Kidney (tissue), 22 donors: ENCODE measurements around the gene PYGM. TPM values are rescaled to one million over a fixed set of nuclear protein-coding genes. Genes with fewer than 3 reads are reported as not detected.

Experiments used
- DNase-seq, 5 donors: peaks; one replicate each; pipeline ENCODE4 v3.0.0-alpha.2; 2013 to 2020
- FAIRE-seq: peaks from 2 replicates; lab custom pipeline; 2012; peaks lifted over from hg19 to GRCh38; lab: Jason Lieb, UNC
- H3K27ac ChIP-seq, 2 donors: one replicate each; pipeline ENCODE4 v1.7.0; 2013; ENCODE audit warnings: low read depth in 2 of 2, low read length in 2 of 2, inconsistent platforms in 1 of 2
- H3K27me3 ChIP-seq: one replicate; pipeline ENCODE4 v1.7.1; 2013; ENCODE audit warnings: low read length, inconsistent platforms; ENCODE audit not compliant: control insufficient read depth, insufficient read depth
- H3K36me3 ChIP-seq, 3 donors: one replicate each; pipeline versions ENCODE4 v1.7.0 to v1.7.1; 2013; ENCODE audit warnings: low read length in 3 of 3, control low read depth in 1 of 3, inconsistent platforms in 1 of 3; ENCODE audit not compliant: insufficient read depth in 3 of 3, control insufficient read depth in 2 of 3
- H3K4me1 ChIP-seq, 3 donors: one replicate each; pipeline versions ENCODE4 v1.7.0 to v1.7.1; 2013; ENCODE audit warnings: low read length in 3 of 3, inconsistent platforms in 1 of 3, low read depth in 1 of 3; ENCODE audit not compliant: control insufficient read depth in 2 of 3, insufficient read depth in 2 of 3
- H3K4me3 ChIP-seq, 3 donors: one replicate each; pipeline versions ENCODE4 v1.7.0 to v1.8.1; 2013; ENCODE audit warnings: low read length in 3 of 3, control low read depth in 1 of 3, inconsistent platforms in 1 of 3
- H3K9ac ChIP-seq, 3 donors: one replicate each; pipeline versions ENCODE4 v1.7.0 to v1.7.1; 2013; ENCODE audit warnings: low read length in 3 of 3, control low read depth in 1 of 3, inconsistent platforms in 1 of 3
- H3K9me3 ChIP-seq, 3 donors: one replicate each; pipeline versions ENCODE4 v1.7.0 to v1.7.1; 2013; ENCODE audit warnings: low read length in 3 of 3, control low read depth in 1 of 3, inconsistent platforms in 1 of 3; ENCODE audit not compliant: control insufficient read depth in 2 of 3, insufficient read depth in 1 of 3
- intact Hi-C: fragments of 100-400 bp; cut with DNase I; formaldehyde crosslinking; loops from one replicate; pipeline ENCODE4 v1.11.1; 2022
- long read RNA-seq, 10 donors: library from polyadenylated mRNA in 1 of 10; unstranded in 1 of 10; transcript quantifications; one replicate each; pipeline ENCODE4 v2.0.0 and lab custom pipeline, GENCODE V29; 2021 to 2026
- polyA plus RNA-seq: library from polyadenylated mRNA; stranded (reverse); fragments of 350-450 nt; fragmentation: Illumina TruSeq; extraction: RNeasy Lipid Tissue Mini Kit (QIAGEN cat#74804); gene quantifications from one replicate; pipeline ENCODE4 v1.2.3, GENCODE V29; 2014; ENCODE audit warnings: low read depth, low replicate concordance; ENCODE audit not compliant: insufficient read depth
- total RNA-seq: library from RNA; stranded (reverse); fragmentation: NEBNext Ultra II Directional; extraction: Animal tissue kit (Norgen Biotek cat#: 25700); gene quantifications from one replicate; pipeline ENCODE4 v1.2.1, GENCODE V29; 2021
- TF ChIP-seq, protein P1 (sequence below): IDR thresholded peaks from 3 replicates; pipeline ENCODE4 v1.5.1; 2012; ENCODE audit warnings: mild to moderate bottlenecking, moderate library complexity, borderline replicate concordance; ENCODE audit not compliant: insufficient read depth; ENCODE audit errors: extremely low read depth
- donor health status: control.
- donor health status: control.
- donor health status: control.
- donor health status: control.
- donor health status: control.
- donor health status: DM: yes; HTN: yes; CAD: no.
- donor health status: Normal renal cell carcinoma (clear cell type).

PYGM gene
- total RNA-seq (8.6 TPM), polyA plus RNA-seq (2.5 TPM)
- long read RNA-seq, donor 1, result 0 reads
- long read RNA-seq, donor 2, result 0 reads
- long read RNA-seq, donor 3, result 0 reads
- long read RNA-seq, donor 4, result 0 reads
- long read RNA-seq, donor 5, result 0 reads
- long read RNA-seq, donor 6, result 0 reads
- long read RNA-seq, donor 7, partial matches to known transcripts, result 5 of 6 reads
- long read RNA-seq, donor 7, other reads (novel, unspliced or antisense), result 0 of 6 reads
- long read RNA-seq, donor 8, result 0 reads
- long read RNA-seq, donor 9, result 0 reads
- long read RNA-seq, donor 10, result 0 reads

DNA sequence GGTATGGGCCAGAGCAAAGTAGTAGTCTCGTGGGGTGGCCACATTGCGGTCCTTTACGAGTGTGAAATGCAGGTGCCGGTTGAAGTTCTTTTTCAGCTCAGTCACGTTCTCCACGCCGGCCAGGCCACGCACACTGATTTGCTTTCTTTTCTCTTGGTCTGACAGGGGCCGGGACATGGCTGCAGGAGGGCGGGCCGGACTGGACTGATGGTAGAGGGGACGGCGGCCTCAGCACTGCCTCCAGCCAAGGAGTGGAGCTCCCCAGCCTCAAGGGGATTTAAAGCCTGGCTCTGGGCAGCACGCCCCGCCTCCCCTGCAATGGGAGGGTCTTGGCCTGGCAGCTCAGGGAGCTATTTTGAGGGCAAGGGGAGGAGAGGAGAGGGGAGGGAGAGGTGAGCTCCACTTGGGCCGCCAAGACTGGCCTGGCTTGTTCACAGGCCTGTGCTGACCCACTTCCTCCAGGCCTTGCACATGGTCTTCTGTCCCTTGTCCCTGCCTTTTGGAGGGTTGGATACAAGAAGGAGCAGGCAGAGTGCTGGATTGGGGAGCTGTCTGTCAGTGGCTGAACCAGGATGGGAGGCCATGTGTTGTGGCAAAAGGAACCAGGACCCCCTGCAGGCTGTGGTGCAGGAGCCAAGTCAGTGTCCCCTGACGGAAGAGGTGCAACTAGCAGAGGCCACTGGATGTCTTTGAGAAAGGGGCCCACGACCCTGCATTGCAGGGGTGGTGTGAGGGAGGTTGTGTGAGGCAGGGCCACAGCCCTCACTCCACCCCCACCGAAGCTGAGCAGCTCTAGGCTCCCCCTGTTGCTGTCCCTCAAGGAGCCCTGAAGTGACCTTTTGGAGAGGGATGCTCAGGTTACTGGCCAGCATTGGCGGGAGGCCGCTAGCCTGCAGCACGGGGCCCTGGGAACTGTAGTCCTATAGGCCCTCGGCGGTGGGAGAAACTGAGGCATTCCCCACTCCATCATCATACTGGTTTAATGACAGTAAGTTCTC lies at the start of gene PYGM:
Gene PYGM, minus strand, starts transcription at position 253 of the 998 bp plus-strand sequence. Its CDS starts 76 bp downstream, at position 177.
- Histone ChIP-seq H3K4me3 (no peak within 1 kb of the TSS), H3K27ac (no peak within 1 kb of the TSS), H3K36me3 (peaks cover 3 to 18% (median 11%) of the 10 kb centered on the region in 3 donors), H3K9me3 (no peaks in the 10 kb centered on the region), H3K27me3 (no peaks in the 10 kb centered on the region), H3K9ac (no peak within 1 kb of the TSS), H3K4me1 (peaks cover 3 to 46% (median 30%) of the 10 kb centered on the region in 3 donors)
- intact Hi-C loops, result no loop called here
- DNase-seq, result peak; percentile 65 to 96 (median 82)
- no peak for FAIRE-seq
- TF ChIP-seq, protein P1, sequence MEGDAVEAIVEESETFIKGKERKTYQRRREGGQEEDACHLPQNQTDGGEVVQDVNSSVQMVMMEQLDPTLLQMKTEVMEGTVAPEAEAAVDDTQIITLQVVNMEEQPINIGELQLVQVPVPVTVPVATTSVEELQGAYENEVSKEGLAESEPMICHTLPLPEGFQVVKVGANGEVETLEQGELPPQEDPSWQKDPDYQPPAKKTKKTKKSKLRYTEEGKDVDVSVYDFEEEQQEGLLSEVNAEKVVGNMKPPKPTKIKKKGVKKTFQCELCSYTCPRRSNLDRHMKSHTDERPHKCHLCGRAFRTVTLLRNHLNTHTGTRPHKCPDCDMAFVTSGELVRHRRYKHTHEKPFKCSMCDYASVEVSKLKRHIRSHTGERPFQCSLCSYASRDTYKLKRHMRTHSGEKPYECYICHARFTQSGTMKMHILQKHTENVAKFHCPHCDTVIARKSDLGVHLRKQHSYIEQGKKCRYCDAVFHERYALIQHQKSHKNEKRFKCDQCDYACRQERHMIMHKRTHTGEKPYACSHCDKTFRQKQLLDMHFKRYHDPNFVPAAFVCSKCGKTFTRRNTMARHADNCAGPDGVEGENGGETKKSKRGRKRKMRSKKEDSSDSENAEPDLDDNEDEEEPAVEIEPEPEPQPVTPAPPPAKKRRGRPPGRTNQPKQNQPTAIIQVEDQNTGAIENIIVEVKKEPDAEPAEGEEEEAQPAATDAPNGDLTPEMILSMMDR, result no peak

DNA sequence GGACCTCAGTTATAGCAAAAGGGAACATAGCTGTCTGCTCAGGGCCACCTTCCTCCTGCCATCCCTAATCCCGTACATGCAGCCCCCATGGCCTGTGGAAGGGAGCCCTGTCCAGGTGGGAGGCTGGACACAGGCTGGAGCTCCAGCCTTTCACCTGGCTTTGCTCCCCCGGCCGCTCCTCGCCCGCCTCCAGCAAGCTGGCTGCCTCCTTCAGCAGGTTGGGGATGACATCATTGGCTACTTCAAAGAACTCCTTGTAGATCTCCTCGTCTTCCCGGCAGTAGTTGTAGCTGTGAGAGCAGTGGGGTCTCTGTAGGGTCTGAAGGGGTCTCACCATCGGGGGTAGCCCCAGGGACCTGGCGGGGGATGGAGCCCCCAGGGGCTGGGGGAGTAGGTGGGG lies 45.7 kb upstream of the PYGM start:
- no peak overlapping the region for H3K4me3 ChIP-seq
- H3K27ac ChIP-seq, result no peak overlapping the region
- TF ChIP-seq, protein P1, result no peak
- intact Hi-C loops, result no loop called here
- DNase-seq, result peak in 1 of 5 donors; percentile 32
- H3K9ac ChIP-seq, result no peak overlapping the region
- no peaks in the 10 kb centered on the region for H3K27me3 ChIP-seq
- H3K4me1 ChIP-seq, result peaks cover 0 to 18% (median 12%) of the 10 kb centered on the region in 3 donors
- H3K36me3 ChIP-seq, result peaks cover 0 to 11% (median 6%) of the 10 kb centered on the region in 3 donors
- H3K9me3 ChIP-seq, result no peaks in the 10 kb centered on the region
- no peak for FAIRE-seq

GRCh38 chr11:64804346-64805210 lies 44.8 kb upstream of the PYGM start:
- H3K4me1 ChIP-seq, result peaks cover 0 to 16% (median 12%) of the 10 kb centered on the region in 3 donors
- no peaks in the 10 kb centered on the region for H3K9me3 ChIP-seq
- FAIRE-seq (no peak), DNase-seq (peak in 2 of 5 donors; percentile 63 to 79)
- H3K27ac ChIP-seq, result peak overlapping the region; percentile 80 to 84
- intact Hi-C loops, result no loop called here
- TF ChIP-seq, protein P1, result no peak
- H3K36me3 ChIP-seq, result peaks cover 0 to 11% (median 6%) of the 10 kb centered on the region in 3 donors
- peak overlapping the region in 1 of 3 donors; percentile 68 for H3K9ac ChIP-seq
- peak overlapping the region in 1 of 3 donors; percentile 69 for H3K4me3 ChIP-seq
- H3K27me3 ChIP-seq, result no peaks in the 10 kb centered on the region
